ENCODE measurements around the gene FOXF1. TPM values are rescaled to one million over a fixed set of nuclear protein-coding genes. Genes with fewer than 3 reads are reported as not detected.

The FOXF1 gene
- total and polyA plus RNA-seq, 2 of the 13 experiments (the other 11 are each of a cell fraction or from before 2014, with no cell fraction given): not detected

DNA sequence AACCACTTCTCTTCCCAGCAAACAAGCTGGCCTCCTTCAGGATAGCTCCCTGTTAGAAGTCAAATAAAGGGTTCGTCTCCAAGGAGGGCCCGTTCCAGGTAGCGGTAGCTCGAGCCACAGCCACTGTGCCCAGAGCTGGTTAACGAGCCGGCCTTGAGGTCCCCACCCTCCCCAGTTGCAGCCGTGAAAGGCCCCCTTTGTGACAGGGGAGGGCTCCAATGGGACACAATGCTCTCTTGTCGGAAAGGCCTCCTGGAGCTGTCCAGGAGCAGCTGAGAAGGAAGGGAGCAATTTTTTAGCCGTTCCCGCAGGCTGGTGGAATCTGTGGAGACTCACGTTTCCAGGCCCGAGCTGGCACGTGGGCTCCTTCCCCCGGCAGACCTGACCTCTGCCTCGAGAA lies 29.9 kb upstream of the FOXF1 start (continued):
- TF ChIP-seq, protein P1, sequence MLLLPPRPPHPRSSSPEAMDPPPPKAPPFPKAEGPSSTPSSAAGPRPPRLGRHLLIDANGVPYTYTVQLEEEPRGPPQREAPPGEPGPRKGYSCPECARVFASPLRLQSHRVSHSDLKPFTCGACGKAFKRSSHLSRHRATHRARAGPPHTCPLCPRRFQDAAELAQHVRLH (CRISPR knock-in tag; IDR thresholded peaks at IDR 0.05; ENCODE audit: borderline replicate concordance, low read depth): no peak

GRCh38 chr16:86481607-86482006 lies 28.7 kb upstream of the FOXF1 start:
- no peak overlapping the region for H2AFZ ChIP-seq (ENCODE audit: low read length)
- in situ Hi-C loops (cut with HindIII; ENCODE audit: extremely low pct_ligation_motif_present, low pct_unique_long_range_greater_than_20kb) (no loop called here), intact Hi-C loops (cut with micrococcal nuclease; ENCODE audit: unreplicated experiment) (no loop called here)
- H3K9ac ChIP-seq (ENCODE audit: insufficient read depth, low read depth, low read length): no peak overlapping the region
- peaks cover 8 to 38% of the 10 kb centered on the region in 2 experiments; a peak in 4 of 5 replicates for H3K27me3 ChIP-seq (ENCODE audit: control insufficient read depth in 1 of 2, insufficient read depth in 2 of 2, low read length in 2 of 2)
- H3K9me3 ChIP-seq (ENCODE audit: low read length): no peaks in the 10 kb centered on the region; the same call in 1 of the 2 replicates
- ChIA-PET CTCF (ENCODE audit: low intra/inter-chr PET ratio, low total read pairs) (no interaction called here), POLR2A (no interaction called here)
- no TSS peak for BruUV-seq (replicated peaks)
- H3K4me3 ChIP-seq (replicated peaks in 1 of 3; ENCODE audit: insufficient read depth in 1 of 3, low read depth in 2 of 3, low read length in 3 of 3): no peak overlapping the region
- no peak overlapping the region for H3K4me2 ChIP-seq (ENCODE audit: low read depth, low read length)
- no peaks in the 10 kb centered on the region for H3K4me1 ChIP-seq (ENCODE audit: insufficient read depth, low read length)
- FAIRE-seq (no peak), DNase-seq (ENCODE audit: low spot score) (no peak), ATAC-seq (no peak)
- TF ChIP-seq PHF21A (CRISPR knock-in tag; IDR thresholded peaks at IDR 0.05): no peak
- TF ChIP-seq PLRG1 (conservative IDR thresholded peaks at IDR 0.05): no peak
- peak; percentile 60 for TF ChIP-seq ZNF629 (CRISPR knock-in tag; conservative IDR thresholded peaks at IDR 0.05)
- no peak for TF ChIP-seq NFIB (CRISPR knock-in tag; IDR thresholded peaks at IDR 0.05; ENCODE audit: borderline replicate concordance)
- no peak overlapping the region for H3K27ac ChIP-seq (ENCODE audit: extremely low read length, insufficient read depth, low read length)
- no peaks in the 10 kb centered on the region for H3K36me3 ChIP-seq (replicated peaks in 1 of 2; ENCODE audit: control insufficient read depth in 1 of 2, insufficient read depth in 2 of 2, low read length in 2 of 2)
- H3K79me2 ChIP-seq (ENCODE audit: insufficient read depth, low read length): no peaks in the 10 kb centered on the region
- 6% methylated on average over 3 of the region's 3 CpGs for WGBS (ENCODE audit: low lambda C conversion rate)
- H4K20me1 ChIP-seq (ENCODE audit: insufficient read depth, low read length): no peaks in the 10 kb centered on the region

DNA sequence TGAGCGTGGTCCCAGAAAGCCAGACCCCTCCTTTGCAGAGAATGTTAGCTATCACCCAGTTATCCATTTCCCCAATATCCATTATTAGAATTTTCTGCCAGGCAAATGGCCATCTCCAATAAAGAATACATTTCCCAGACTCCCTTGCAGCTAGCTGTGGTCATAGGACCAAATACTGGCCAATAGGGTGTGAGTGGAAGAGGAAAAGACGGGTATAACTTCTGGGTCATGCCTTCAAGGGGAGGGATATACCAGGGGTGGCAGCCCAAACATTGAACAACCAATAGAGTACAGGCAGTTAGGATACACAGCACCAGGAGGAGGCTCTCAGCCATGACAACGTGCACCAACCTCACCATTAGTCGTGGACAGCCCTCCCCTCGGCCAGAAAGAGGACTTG lies 26.1 kb upstream of the FOXF1 start:
- intact Hi-C loops (cut with micrococcal nuclease; ENCODE audit: unreplicated experiment) (no loop called here), in situ Hi-C loops (cut with HindIII; ENCODE audit: extremely low pct_ligation_motif_present, low pct_unique_long_range_greater_than_20kb) (no loop called here)
- ATAC-seq (no peak), FAIRE-seq (no peak), DNase-seq (ENCODE audit: low spot score) (no peak)
- H3K36me3 ChIP-seq (replicated peaks in 1 of 2; ENCODE audit: control insufficient read depth in 1 of 2, insufficient read depth in 2 of 2, low read length in 2 of 2): no peaks in the 10 kb centered on the region
- no peak overlapping the region for H2AFZ ChIP-seq (ENCODE audit: low read length)
- no peak overlapping the region for H3K9ac ChIP-seq (ENCODE audit: insufficient read depth, low read depth, low read length)
- no peak overlapping the region for H3K4me2 ChIP-seq (ENCODE audit: low read depth, low read length)
- WGBS (ENCODE audit: low lambda C conversion rate): 0% methylated on average over 2 of the region's 5 CpGs
- H3K79me2 ChIP-seq (ENCODE audit: insufficient read depth, low read length): no peaks in the 10 kb centered on the region
- no TSS peak for BruUV-seq (replicated peaks)
- H3K4me3 ChIP-seq (replicated peaks in 1 of 3; ENCODE audit: insufficient read depth in 1 of 3, low read depth in 2 of 3, low read length in 3 of 3): no peak overlapping the region
- ChIA-PET CTCF (ENCODE audit: low intra/inter-chr PET ratio, low total read pairs) (no interaction called here), POLR2A (no interaction called here)
- no peaks in the 10 kb centered on the region; the same call in 1 of the 2 replicates for H3K9me3 ChIP-seq (ENCODE audit: low read length)
- no peaks in the 10 kb centered on the region for H4K20me1 ChIP-seq (ENCODE audit: insufficient read depth, low read length)
- no peak overlapping the region for H3K27ac ChIP-seq (ENCODE audit: extremely low read length, insufficient read depth, low read length)
- no peaks in the 10 kb centered on the region for H3K4me1 ChIP-seq (ENCODE audit: insufficient read depth, low read length)
- TF ChIP-seq NFYB (CRISPR knock-in tag; IDR thresholded peaks at IDR 0.05) (0 out of 2 replicates have a peak, but pooled peaks have one; percentile 31), ZFP41 (CRISPR knock-in tag; IDR thresholded peaks at IDR 0.05; ENCODE audit: borderline replicate concordance) (no peak), ETV6 (CRISPR knock-in tag; conservative IDR thresholded peaks at IDR 0.05) (no peak), SP5 (CRISPR knock-in tag; IDR thresholded peaks at IDR 0.05; ENCODE audit: borderline replicate concordance, low read depth) (no peak), ZNF562 (CRISPR knock-in tag; IDR thresholded peaks at IDR 0.05; ENCODE audit: borderline replicate concordance) (no peak), FOXJ3 (CRISPR knock-in tag; IDR thresholded peaks at IDR 0.05; ENCODE audit: borderline replicate concordance) (no peak), ZNF441 (CRISPR knock-in tag; IDR thresholded peaks at IDR 0.05; ENCODE audit: borderline replicate concordance) (no peak), IRX3 (CRISPR knock-in tag; IDR thresholded peaks at IDR 0.05; ENCODE audit: borderline replicate concordance, low read depth) (no peak), NFYC (CRISPR knock-in tag; IDR thresholded peaks at IDR 0.05) (no peak)
- peaks cover 10 to 41% of the 10 kb centered on the region in 2 experiments; a peak in 4 of 5 replicates for H3K27me3 ChIP-seq (ENCODE audit: control insufficient read depth in 1 of 2, insufficient read depth in 2 of 2, low read length in 2 of 2)

All from HepG2 (cell line).